K562 (cell line): ENCODE data around the gene CLEC18B. TPM values are rescaled to one million over a fixed set of nuclear protein-coding genes. Genes with fewer than 3 reads are reported as not detected.

Experiments
- ATAC-seq: fragments of 200-7000 bp; cut with Tn5 transposase; 3 replicates; pipeline ENCODE4 v1.9.1; 2020; ENCODE audit warnings: moderate library complexity
- BruUV-seq: library from RNA; stranded (reverse); fragments of 400-500 nt; replicated peaks from 2 replicates; lab custom pipeline; 2021; lab: Mats Ljungman, UMichigan
- CTCF ChIA-PET: fragments of 300-600 bp; formaldehyde crosslinking; extraction: SDS; loops from one replicate; lab custom pipeline; 2021; ENCODE audit warnings: low intra/inter-chr PET ratio; lab: Yijun Ruan, JAX
- POLR2A ChIA-PET: fragments of 300-600, 350-650 bp; sonication (Branson Sonifier 250); formaldehyde crosslinking; extraction: SDS; loops from one replicate; lab custom pipeline; 2021; ENCODE audit warnings: antibody characterized with exemption, inconsistent platforms; lab: Yijun Ruan, JAX
- DNase-seq, 4 experiments: peaks; one replicate each; pipeline versions ENCODE4 v3.0.0 to v3.0.0-alpha.2; 2011 to 2018; ENCODE audit warnings: low spot score in 3 of 4, mixed read lengths in 3 of 4; ENCODE audit errors: extremely low read depth in 1 of 4
- FAIRE-seq: peaks from 2 replicates; lab custom pipeline; 2011; peaks lifted over from hg19 to GRCh38; lab: Jason Lieb, UNC
- H2AFZ ChIP-seq: 2 replicates; pipeline ENCODE4 v1.6.0; 2011; ENCODE audit warnings: low read depth, low read length, control low read depth, inconsistent platforms
- H3K27ac ChIP-seq: fragments of 200-600 bp; 3 replicates; pipeline ENCODE4 v1.8.0; 2011; ENCODE audit warnings: low read depth, mild to moderate bottlenecking, control low read depth, inconsistent platforms, low read length, moderate library complexity, mixed read lengths; ENCODE audit errors: extremely low read depth
- H3K27me3 ChIP-seq, 2 experiments: fragments of 300-600 bp in 1 of 2; 2 replicates in 1 of 2; 3 replicates in 1 of 2; pipeline versions ENCODE4 v1.6.0 to v1.8.0; 2011; ENCODE audit warnings: inconsistent platforms in 2 of 2, low read length in 2 of 2, mild to moderate bottlenecking in 1 of 2, mixed read lengths in 1 of 2, moderate library complexity in 1 of 2; ENCODE audit not compliant: control insufficient read depth in 2 of 2, insufficient read depth in 2 of 2
- H3K36me3 ChIP-seq: fragments of 300-600 bp; 3 replicates; pipeline ENCODE4 v1.8.0; 2011; ENCODE audit warnings: mild to moderate bottlenecking, low read length, inconsistent platforms; ENCODE audit not compliant: control insufficient read depth, insufficient read depth
- H3K4me1 ChIP-seq, 2 experiments: fragments of 200-600 bp in 1 of 2; replicated peaks in 1 of 2; 2 replicates in 1 of 2; 3 replicates in 1 of 2; pipeline versions ENCODE4 v1.5.1 to v1.8.0; 2011; ENCODE audit warnings: inconsistent platforms in 2 of 2, low read length in 2 of 2, mild to moderate bottlenecking in 1 of 2, mixed read lengths in 1 of 2, moderate library complexity in 1 of 2; ENCODE audit not compliant: control insufficient read depth in 2 of 2, insufficient read depth in 2 of 2
- H3K4me2 ChIP-seq: 2 replicates; pipeline ENCODE4 v1.6.1; 2011; ENCODE audit warnings: low read length, control low read depth, inconsistent platforms, mixed read lengths; ENCODE audit not compliant: insufficient read depth
- H3K4me3 ChIP-seq: fragments of 200-600 bp; sonication (generic), shearing (Covaris generic); 2 replicates; pipeline ENCODE4 v1.5.1; 2016; ENCODE audit warnings: control low read depth, inconsistent platforms
- H3K79me2 ChIP-seq: fragments of 200-600 bp; 3 replicates; pipeline ENCODE4 v1.8.0; 2011; ENCODE audit warnings: low read length, inconsistent platforms; ENCODE audit not compliant: control insufficient read depth, insufficient read depth
- H3K9ac ChIP-seq, 2 experiments: 2 replicates each; pipeline versions ENCODE4 v1.6.0 to v1.6.1; 2011; ENCODE audit warnings: low read depth in 2 of 2, low read length in 2 of 2, control low read depth in 1 of 2, inconsistent platforms in 1 of 2, mild to moderate bottlenecking in 1 of 2, mixed read lengths in 1 of 2; ENCODE audit not compliant: insufficient read depth in 1 of 2
- H3K9me1 ChIP-seq: one replicate; pipeline ENCODE4 v1.6.0; 2011; ENCODE audit warnings: inconsistent platforms, mild to moderate bottlenecking, low read length, moderate library complexity; ENCODE audit not compliant: control insufficient read depth, insufficient read depth
- H3K9me3 ChIP-seq: replicated peaks from 2 replicates; pipeline ENCODE4 v1.5.1; 2011; ENCODE audit warnings: low read depth, low read length, inconsistent platforms; ENCODE audit not compliant: control insufficient read depth, insufficient read depth
- H4K20me1 ChIP-seq: replicated peaks from 2 replicates; pipeline ENCODE4 v1.6.1; 2011; ENCODE audit warnings: low read length, inconsistent platforms, mixed read lengths; ENCODE audit not compliant: control insufficient read depth, insufficient read depth
- BHLHE40 ChIP-seq: IDR thresholded peaks from 2 replicates; pipeline ENCODE4 v1.6.1; 2011; ENCODE audit warnings: low read length, improper control_type of control experiment
- PRDM10 ChIP-seq: fragments of 450-650 bp; IDR thresholded peaks from 2 replicates; pipeline ENCODE4 v1.6.1; 2018; ENCODE audit not compliant: partially characterized antibody
- SAFB2 ChIP-seq: fragments of 200-400 bp; formaldehyde crosslinking; IDR thresholded peaks from 2 replicates; pipeline ENCODE4 v1.6.1; 2018; ENCODE audit warnings: borderline replicate concordance, low read length, low read depth, moderate library complexity; ENCODE audit not compliant: severe bottlenecking
- ZNF280B ChIP-seq: fragments of 250-450 bp; sonication (Bioruptor Pico); IDR thresholded peaks from 2 replicates; pipeline ENCODE4 v1.5.1; 2021; ENCODE audit warnings: mild to moderate bottlenecking
- WGBS: fragments of 100-300 bp; shearing (Covaris generic); methylation state at CpG from one replicate; pipeline ENCODE4 v1.1.6; 2016; ENCODE audit warnings: low coverage, mixed read lengths; ENCODE audit not compliant: insufficient coverage; ENCODE audit errors: missing lambda C conversion rate; 5-methylcytosine and 5-hydroxymethylcytosine counted together
- in situ Hi-C: fragments of 300-500 bp; cut with MboI; formaldehyde crosslinking; loops from 4 replicates; pipeline ENCODE4 v1.15.0; 2018; ENCODE audit warnings: inconsistent platforms, mixed read lengths
- intact Hi-C: fragments of 100-400 bp; cut with micrococcal nuclease; formaldehyde crosslinking; loops from 2 replicates; pipeline ENCODE4 v1.14.2; 2022
- polyA plus RNA-seq, 8 experiments: library from polyadenylated mRNA; depleted of rRNA in 4 of 8; stranded (reverse) in 5 of 8; unstranded in 3 of 8; fragments of >200 nt; fragmentation: Nextera tagmentation in 2 of 8; fragmentation: Illumina TruSeq in 1 of 8; extraction: Ambion mirVana in 2 of 8; extraction: Trizol in 1 of 8; gene quantifications; 2 replicates each; pipeline versions ENCODE4 v1.2.1 to v1.2.3, GENCODE V29; 2011 to 2014; ENCODE audit warnings: inconsistent platforms in 1 of 8, missing spikeins in 1 of 8
- total RNA-seq, 7 experiments: library from RNA; depleted of rRNA in 6 of 7; stranded (reverse); fragments of >200 nt in 6 of 7; fragmentation: Illumina TruSeq in 2 of 7; extraction: Trizol in 2 of 7; gene quantifications; 2 replicates each; pipeline versions ENCODE4 v1.2.1 to v1.2.3, GENCODE V29; 2011 to 2021; ENCODE audit warnings: low replicate concordance in 1 of 7

The CLEC18B gene
- total and polyA plus RNA-seq, 9 of the 15 experiments (the other 6 are each of a cell fraction or from before 2014, with no cell fraction given): 0.23 to 7.6 (median 3.5) TPM

GRCh38 chr16:74468807-74469525 lies 47.7 kb upstream of the CLEC18B start:
- POLR2A ChIA-PET: no interaction called here
- Histone ChIP-seq H3K27ac (no peak overlapping the region), H3K9ac (no peak overlapping the region), H3K9me3 (no peaks in the 10 kb centered on the region), H3K4me3 (no peak overlapping the region), H3K36me3 (peaks cover 65% of the 10 kb centered on the region; the same call in 2 of the 3 replicates), H3K79me2 (no peaks in the 10 kb centered on the region), H3K4me2 (no peak overlapping the region), H4K20me1 (no peaks in the 10 kb centered on the region), H3K27me3 (no peaks in the 10 kb centered on the region), H3K9me1 (no peaks in the 10 kb centered on the region), H3K4me1 (no peaks in the 10 kb centered on the region), H2AFZ (no peak overlapping the region)
- BruUV-seq: no TSS peak
- no peak for TF ChIP-seq SAFB2
- TF ChIP-seq PRDM10: no peak
- no peak for TF ChIP-seq ZNF280B (CRISPR knock-in tag)
- TF ChIP-seq BHLHE40: no peak
- intact Hi-C loops: no loop called here
- FAIRE-seq: no peak
- CTCF ChIA-PET: no interaction called here
- in situ Hi-C loops: no loop called here
- ATAC-seq: no peak
- 79% methylated on average over 8 of the region's 9 CpGs for whole genome bisulfite sequencing
- no peak for DNase-seq
